Pancreas (tissue), 10 donors: ENCODE data around the gene GNG13. TPM values are rescaled to one million over a fixed set of nuclear protein-coding genes. Genes with fewer than 3 reads are reported as not detected.

ENCODE experiments used
- ATAC-seq, 4 donors: fragments of 200-7000 bp; cut with Tn5 transposase; one replicate each; pipeline versions ENCODE4 v1.8.0 to v1.9.1; 2020; ENCODE audit warnings: mild to moderate bottlenecking in 4 of 4, moderate library complexity in 4 of 4
- DNase-seq, 6 donors: peaks; one replicate each; pipeline ENCODE4 v3.0.0-alpha.2; 2020
- FAIRE-seq: peaks from 2 replicates; lab custom pipeline; 2012; peaks lifted over from hg19 to GRCh38; lab: Jason Lieb, UNC
- H3K27ac ChIP-seq, 4 donors: fragments of 200-600 bp; sonication (generic); 1 replicate in 3 of 4; 2 replicates in 1 of 4; pipeline versions ENCODE4 v1.5.0 to v1.8.0; 2020
- H3K27me3 ChIP-seq, 4 donors: fragments of 200-600 bp; one replicate each; pipeline ENCODE4 v1.8.0; 2021
- H3K36me3 ChIP-seq, 3 donors: fragments of 200-600 bp; sonication (generic) in 1 of 3; one replicate each; pipeline versions ENCODE4 v1.5.0 to v1.8.0; 2020 to 2021
- H3K4me1 ChIP-seq, 3 donors: fragments of 200-600 bp; one replicate each; pipeline ENCODE4 v1.8.0; 2021
- H3K4me3 ChIP-seq, 4 donors: fragments of 200-600 bp; sonication (generic) in 2 of 4; one replicate each; pipeline versions ENCODE4 v1.5.0 to v1.8.0; 2020 to 2021
- H3K9me3 ChIP-seq, 4 donors: fragments of 200-600 bp; one replicate each; pipeline ENCODE4 v1.8.0; 2021
- WGBS, 2 donors: extraction: QIAGEN DNeasy Blood & Tissue Kit; methylation state at CpG; one replicate each; pipeline ENCODE4 v1.1.7; 2013; 5-methylcytosine and 5-hydroxymethylcytosine counted together
- intact Hi-C, 3 donors: fragments of 100-400 bp; cut with DNase I; formaldehyde crosslinking; loops; one replicate each; pipeline versions ENCODE4 v1.11.1 to v1.14.2; 2022
- microRNA-seq, 2 donors: library from miRNA; unstranded; fragments of <30 nt; microRNA quantifications; one replicate each; pipeline versions ENCODE4 to v1.1.0, GENCODE V29; 2019 to 2020
- polyA plus RNA-seq, 2 donors: library from polyadenylated mRNA; stranded (reverse); fragments of 200-250 nt; gene quantifications; one replicate each; pipeline ENCODE4 v1.2.3, GENCODE V29; 2013
- total RNA-seq, 6 donors: library from RNA; stranded (reverse); fragmentation: NEBNext Ultra II Directional in 4 of 6; extraction: Animal tissue kit (Norgen Biotek cat#: 25700) in 4 of 6; gene quantifications; one replicate each; pipeline versions ENCODE4 v1.2.1 to v1.2.4, GENCODE V29; 2021 to 2023
- TF ChIP-seq, protein P1 (sequence below), 4 donors: fragments of 200-600 bp; sonication (generic) in 3 of 4; IDR thresholded peaks; one replicate each; pipeline versions ENCODE4 v1.5.0 to v1.8.0; 2021; ENCODE audit warnings: antibody characterized with exemption in 4 of 4
- donor health status: healthy with polysubstance abuse.
- donor health status: DM: no; HTN: no; CAD: no; lungs with moderate emphysema.
- donor health status: DM: no; HTN: no; CAD: no.
- donor health status: control.
- donor health status: control.
- donor health status: Bipolar disorder and iron deficiency.
- donor health status: DM: yes; HTN: yes; CAD: no.
- donor health status: DM: no; HTN: no; CAD: no.
- donor health status: DM: no; HTN: no; CAD: no.
- donor health status: DM: yes; HTN: yes; CAD: no.

GNG13 gene
- total and polyA plus RNA-seq, 8 donors, result not detected

DNA sequence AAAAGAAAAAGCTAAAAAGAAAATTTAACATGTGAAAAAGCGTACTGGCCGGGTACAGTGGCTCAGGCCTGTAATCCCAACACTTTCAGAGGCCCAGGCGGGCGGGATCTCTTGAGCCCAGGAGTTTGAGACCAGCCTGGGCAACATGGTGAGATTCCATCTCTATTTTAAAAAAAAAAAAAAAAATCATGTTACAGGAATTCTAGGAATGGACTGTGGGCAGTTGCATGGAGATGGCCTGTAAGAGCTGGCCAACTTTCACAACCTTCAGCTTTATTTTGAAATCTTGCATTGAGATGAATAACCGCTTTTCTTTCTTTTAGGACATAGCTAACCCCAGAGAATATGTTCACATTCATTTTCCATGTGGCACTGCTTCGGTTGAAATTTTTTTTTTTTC is 51.5 kb downstream of the GNG13 start:
- no peak for ATAC-seq

More for the DNA sequence above, 51.5 kb downstream of the GNG13 start:
- DNase-seq (no peak), FAIRE-seq (no peak)
- WGBS, 2 donors, result 74 to 75% methylated on average over 6 of the region's 6 CpGs
- H3K27me3 ChIP-seq, result no peaks in the 10 kb centered on the region
- H3K27ac ChIP-seq, result no peak overlapping the region
- H3K4me1 ChIP-seq, result no peaks in the 10 kb centered on the region
- H3K4me3 ChIP-seq, result no peak overlapping the region
- intact Hi-C loops, result no loop called here
- TF ChIP-seq, protein P1, sequence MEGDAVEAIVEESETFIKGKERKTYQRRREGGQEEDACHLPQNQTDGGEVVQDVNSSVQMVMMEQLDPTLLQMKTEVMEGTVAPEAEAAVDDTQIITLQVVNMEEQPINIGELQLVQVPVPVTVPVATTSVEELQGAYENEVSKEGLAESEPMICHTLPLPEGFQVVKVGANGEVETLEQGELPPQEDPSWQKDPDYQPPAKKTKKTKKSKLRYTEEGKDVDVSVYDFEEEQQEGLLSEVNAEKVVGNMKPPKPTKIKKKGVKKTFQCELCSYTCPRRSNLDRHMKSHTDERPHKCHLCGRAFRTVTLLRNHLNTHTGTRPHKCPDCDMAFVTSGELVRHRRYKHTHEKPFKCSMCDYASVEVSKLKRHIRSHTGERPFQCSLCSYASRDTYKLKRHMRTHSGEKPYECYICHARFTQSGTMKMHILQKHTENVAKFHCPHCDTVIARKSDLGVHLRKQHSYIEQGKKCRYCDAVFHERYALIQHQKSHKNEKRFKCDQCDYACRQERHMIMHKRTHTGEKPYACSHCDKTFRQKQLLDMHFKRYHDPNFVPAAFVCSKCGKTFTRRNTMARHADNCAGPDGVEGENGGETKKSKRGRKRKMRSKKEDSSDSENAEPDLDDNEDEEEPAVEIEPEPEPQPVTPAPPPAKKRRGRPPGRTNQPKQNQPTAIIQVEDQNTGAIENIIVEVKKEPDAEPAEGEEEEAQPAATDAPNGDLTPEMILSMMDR (IDR thresholded peaks at IDR 0.05), result no peak
- no peaks in the 10 kb centered on the region for H3K36me3 ChIP-seq
- H3K9me3 ChIP-seq, result no peaks in the 10 kb centered on the region

Small RNAs within 50 kb of the gene (microRNA-seq; reads per million reads assigned to microRNA genes)
- 0 reads per million in 2 donors for gene MIR662

Other genes with a start within 250 kb of the GNG13 start
- 1 to 10 TPM in 1 of 6 donors, under 1 TPM in 5; 0.09 to 1.0 (median 0.70) TPM for gene PRR35, start 240.3 kb downstream of the GNG13 start, total RNA-seq
- under 1 TPM; 0.38 to 0.72 TPM for gene PRR35, start 240.3 kb downstream of the GNG13 start, polyA plus RNA-seq
- gene NHLRC4, start 233.7 kb downstream of the GNG13 start, total RNA-seq, result under 1 TPM in 4 of 6 donors, not detected in 2; 0.08 to 0.28 (median 0.14) TPM
- under 1 TPM; 0.05 to 0.27 TPM for gene NHLRC4, start 233.7 kb downstream of the GNG13 start, polyA plus RNA-seq
- 10 to 100 TPM; 29.7 to 48.4 (median 40.0) TPM for gene PIGQ, start 230.8 kb downstream of the GNG13 start, total RNA-seq
- 100 to 1,000 TPM in 1 of 2 donors, 10 to 100 TPM in 1; 79.5 to 165 TPM for gene PIGQ, start 230.8 kb downstream of the GNG13 start, polyA plus RNA-seq
- gene RAB40C, start 210.7 kb downstream of the GNG13 start, total RNA-seq, result 10 to 100 TPM; 19.4 to 42.4 (median 30.6) TPM
- gene RAB40C, start 210.7 kb downstream of the GNG13 start, polyA plus RNA-seq, result 10 to 100 TPM; 47.0 to 71.4 TPM
- gene WFIKKN1, start 169.7 kb downstream of the GNG13 start, total RNA-seq, result 1 to 10 TPM in 3 of 6 donors, under 1 TPM in 3; 0.75 to 2.0 (median 1.2) TPM
- gene WFIKKN1, start 169.7 kb downstream of the GNG13 start, polyA plus RNA-seq, result 10 to 100 TPM in 1 of 2 donors, 1 to 10 TPM in 1; 2.6 to 13.8 TPM
- gene METTL26, start 164.4 kb downstream of the GNG13 start, total RNA-seq, result 10 to 100 TPM; 18.8 to 32.3 (median 24.4) TPM
- 100 to 1,000 TPM in 1 of 2 donors, 10 to 100 TPM in 1; 87.6 to 130 TPM for gene METTL26, start 164.4 kb downstream of the GNG13 start, polyA plus RNA-seq
- 10 to 100 TPM; 19.0 to 33.9 (median 21.9) TPM for gene MCRIP2, start 158.9 kb downstream of the GNG13 start, total RNA-seq
- gene MCRIP2, start 158.9 kb downstream of the GNG13 start, polyA plus RNA-seq, result 10 to 100 TPM; 65.1 to 89.3 TPM
- gene WDR90, start 151.4 kb downstream of the GNG13 start, total RNA-seq, result 10 to 100 TPM; 14.7 to 23.4 (median 19.3) TPM
- 10 to 100 TPM; 85.5 to 91.3 TPM for gene WDR90, start 151.4 kb downstream of the GNG13 start, polyA plus RNA-seq
- gene RHOT2, start 132.6 kb downstream of the GNG13 start, total RNA-seq, result 10 to 100 TPM; 33.5 to 66.2 (median 45.6) TPM
- gene RHOT2, start 132.6 kb downstream of the GNG13 start, polyA plus RNA-seq, result 100 to 1,000 TPM; 260 to 265 TPM
- 1 to 10 TPM in 1 of 6 donors, under 1 TPM in 5; 0.28 to 1.0 (median 0.84) TPM for gene RHBDL1, start 125.1 kb downstream of the GNG13 start, total RNA-seq
- gene RHBDL1, start 125.1 kb downstream of the GNG13 start, polyA plus RNA-seq, result 1 to 10 TPM; 2.3 to 5.1 TPM
- gene STUB1, start 120.3 kb downstream of the GNG13 start, total RNA-seq, result 10 to 100 TPM; 40.1 to 66.1 (median 56.0) TPM
- 100 to 1,000 TPM in 1 of 2 donors, 10 to 100 TPM in 1; 89.5 to 130 TPM for gene STUB1, start 120.3 kb downstream of the GNG13 start, polyA plus RNA-seq
- 10 to 100 TPM; 25.0 to 40.3 (median 30.9) TPM for gene JMJD8, start 116.4 kb downstream of the GNG13 start, total RNA-seq
- gene JMJD8, start 116.4 kb downstream of the GNG13 start, polyA plus RNA-seq, result 10 to 100 TPM; 47.4 to 50.2 TPM
- 1 to 10 TPM; 3.5 to 7.5 (median 5.2) TPM for gene WDR24, start 110.3 kb downstream of the GNG13 start, total RNA-seq
- 1 to 10 TPM; 7.9 to 8.7 TPM for gene WDR24, start 110.3 kb downstream of the GNG13 start, polyA plus RNA-seq
- 1 to 10 TPM in 4 of 6 donors, under 1 TPM in 2; 0.60 to 2.8 (median 1.7) TPM for gene FBXL16, start 94.9 kb downstream of the GNG13 start, total RNA-seq
- gene FBXL16, start 94.9 kb downstream of the GNG13 start, polyA plus RNA-seq, result 10 to 100 TPM in 1 of 2 donors, 1 to 10 TPM in 1; 4.8 to 17.7 TPM
- 10 to 100 TPM; 27.6 to 44.9 (median 37.7) TPM for gene METRN, start 85.6 kb downstream of the GNG13 start, total RNA-seq
- 10 to 100 TPM; 74.2 to 82.0 TPM for gene METRN, start 85.6 kb downstream of the GNG13 start, polyA plus RNA-seq
- gene ANTKMT, start 79.6 kb downstream of the GNG13 start, total RNA-seq, result 10 to 100 TPM; 12.2 to 25.5 (median 20.1) TPM
- 10 to 100 TPM; 35.2 to 41.7 TPM for gene ANTKMT, start 79.6 kb downstream of the GNG13 start, polyA plus RNA-seq
- gene CCDC78, start 74.3 kb downstream of the GNG13 start, total RNA-seq, result under 1 TPM; 0.16 to 0.95 (median 0.25) TPM
- 1 to 10 TPM; 2.1 to 7.7 TPM for gene CCDC78, start 74.3 kb downstream of the GNG13 start, polyA plus RNA-seq
- 1 to 10 TPM in 4 of 6 donors, under 1 TPM in 2; 0.47 to 4.6 (median 1.1) TPM for gene HAGHL, start 73.6 kb downstream of the GNG13 start, total RNA-seq
- 10 to 100 TPM in 1 of 2 donors, 1 to 10 TPM in 1; 6.4 to 17.5 TPM for gene HAGHL, start 73.6 kb downstream of the GNG13 start, polyA plus RNA-seq
- gene CIAO3, start 59.7 kb downstream of the GNG13 start, total RNA-seq, result 10 to 100 TPM; 11.1 to 25.4 (median 14.1) TPM
- 10 to 100 TPM; 40.2 to 72.9 TPM for gene CIAO3, start 59.7 kb downstream of the GNG13 start, polyA plus RNA-seq
- gene MSLN, start 40.0 kb downstream of the GNG13 start, total RNA-seq, result 1 to 10 TPM in 2 of 6 donors, under 1 TPM in 3, not detected in 1; 0.35 to 2.4 (median 0.90) TPM
- 1 to 10 TPM in 1 of 2 donors, under 1 TPM in 1; 0.96 to 4.6 TPM for gene MSLN, start 40.0 kb downstream of the GNG13 start, polyA plus RNA-seq
- 10 to 100 TPM in 2 of 6 donors, 1 to 10 TPM in 4; 6.2 to 11.1 (median 8.6) TPM for gene RPUSD1, start 12.4 kb downstream of the GNG13 start, total RNA-seq
- gene RPUSD1, start 12.4 kb downstream of the GNG13 start, polyA plus RNA-seq, result 10 to 100 TPM; 17.7 to 21.1 TPM
- 10 to 100 TPM in 1 of 6 donors, 1 to 10 TPM in 5; 5.4 to 11.0 (median 6.5) TPM for gene CHTF18, start 12.1 kb downstream of the GNG13 start, total RNA-seq
- 10 to 100 TPM; 30.4 to 61.6 TPM for gene CHTF18, start 12.1 kb downstream of the GNG13 start, polyA plus RNA-seq
- gene LMF1, start 170.2 kb upstream of the GNG13 start, total RNA-seq, result 10 to 100 TPM in 4 of 6 donors, 1 to 10 TPM in 2; 9.3 to 17.6 (median 15.4) TPM
- 10 to 100 TPM; 48.3 to 64.6 TPM for gene LMF1, start 170.2 kb upstream of the GNG13 start, polyA plus RNA-seq
- gene SOX8, start 181.0 kb upstream of the GNG13 start, total RNA-seq, result 1 to 10 TPM in 1 of 6 donors, under 1 TPM in 5; 0.54 to 1.3 (median 0.75) TPM
- 1 to 10 TPM; 3.5 to 5.5 TPM for gene SOX8, start 181.0 kb upstream of the GNG13 start, polyA plus RNA-seq